ENCODE results near the gene LYPD8. TPM values are rescaled to one million over a fixed set of nuclear protein-coding genes. Genes with fewer than 3 reads are reported as not detected.

Gene LYPD8
- total RNA-seq, 4 donors from 2014 or later: 21.9 to 719 (median 565) TPM

DNA sequence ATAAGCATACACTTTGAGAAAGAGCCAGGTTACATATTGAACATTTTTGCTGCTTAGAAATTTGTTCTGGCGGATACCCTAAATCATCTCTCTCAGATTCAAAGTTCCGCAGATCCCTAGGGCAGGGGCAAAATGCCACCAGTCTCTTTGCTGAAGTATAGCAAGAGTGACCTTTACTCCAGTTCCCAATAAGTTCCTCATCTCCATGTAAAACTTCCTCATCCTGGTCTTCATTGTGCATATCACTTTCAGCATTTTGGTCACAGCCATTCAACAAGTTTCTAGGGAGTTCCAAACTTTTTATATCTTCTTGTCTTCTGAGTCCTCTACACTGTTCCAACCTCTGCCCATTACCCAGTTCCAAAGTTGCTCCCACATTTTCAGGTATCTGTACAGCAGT lies 23.3 kb upstream of the LYPD8 start:
- Histone ChIP-seq H3K9me3 (peaks cover 9 to 12% of the 10 kb centered on the region in 2 donors), H3K27ac (no peak overlapping the region), H3K36me3 (no peaks in the 10 kb centered on the region), H3K27me3 (no peaks in the 10 kb centered on the region), H3K4me1 (peaks cover 0 to 5% (median 0%) of the 10 kb centered on the region in 4 donors), H3K4me3 (no peak overlapping the region)
- intact Hi-C loops (cut with DNase I; ENCODE audit: low total_unique reads) (no loop called here), in situ Hi-C loops (cut with MboI; ENCODE audit: low pct_ligation_motif_present in 1 of 4, low pct_unique_long_range_greater_than_20kb in 1 of 4, low sequenced_read_pairs in 3 of 4) (no loop called here)
- DNase-seq: no peak
- WGBS, 2 donors (ENCODE audit: low coverage in 1 of 2): 92 to 94% methylated on average over 2 of the region's 2 CpGs
- TF ChIP-seq POLR2AphosphoS5 (IDR thresholded peaks at IDR 0.05) (no peak), EP300 (IDR thresholded peaks at IDR 0.05; ENCODE audit: low read depth) (no peak), POLR2A (IDR thresholded peaks at IDR 0.05) (no peak)
- TF ChIP-seq, protein P1, sequence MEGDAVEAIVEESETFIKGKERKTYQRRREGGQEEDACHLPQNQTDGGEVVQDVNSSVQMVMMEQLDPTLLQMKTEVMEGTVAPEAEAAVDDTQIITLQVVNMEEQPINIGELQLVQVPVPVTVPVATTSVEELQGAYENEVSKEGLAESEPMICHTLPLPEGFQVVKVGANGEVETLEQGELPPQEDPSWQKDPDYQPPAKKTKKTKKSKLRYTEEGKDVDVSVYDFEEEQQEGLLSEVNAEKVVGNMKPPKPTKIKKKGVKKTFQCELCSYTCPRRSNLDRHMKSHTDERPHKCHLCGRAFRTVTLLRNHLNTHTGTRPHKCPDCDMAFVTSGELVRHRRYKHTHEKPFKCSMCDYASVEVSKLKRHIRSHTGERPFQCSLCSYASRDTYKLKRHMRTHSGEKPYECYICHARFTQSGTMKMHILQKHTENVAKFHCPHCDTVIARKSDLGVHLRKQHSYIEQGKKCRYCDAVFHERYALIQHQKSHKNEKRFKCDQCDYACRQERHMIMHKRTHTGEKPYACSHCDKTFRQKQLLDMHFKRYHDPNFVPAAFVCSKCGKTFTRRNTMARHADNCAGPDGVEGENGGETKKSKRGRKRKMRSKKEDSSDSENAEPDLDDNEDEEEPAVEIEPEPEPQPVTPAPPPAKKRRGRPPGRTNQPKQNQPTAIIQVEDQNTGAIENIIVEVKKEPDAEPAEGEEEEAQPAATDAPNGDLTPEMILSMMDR (IDR thresholded peaks at IDR 0.05): no peak

DNA sequence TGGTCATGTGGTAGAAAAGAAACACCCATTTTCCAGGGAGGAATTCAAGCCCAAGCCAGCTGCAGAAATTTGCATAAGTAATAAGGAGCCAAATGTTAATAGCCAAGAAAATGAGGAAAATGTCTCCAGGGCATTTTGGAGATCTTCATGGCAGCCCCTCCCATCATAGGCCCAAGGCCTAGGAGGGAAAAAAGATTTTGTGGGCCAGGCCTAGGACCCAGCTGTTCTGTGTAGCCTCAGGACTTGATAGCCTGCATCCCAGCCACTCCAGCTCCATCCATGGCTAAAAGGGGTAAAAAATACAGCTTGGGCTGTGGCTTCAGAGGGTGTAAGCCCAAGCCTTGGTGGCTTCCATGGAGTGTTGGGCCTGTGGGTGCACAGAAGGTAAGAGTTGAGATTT lies 21.4 kb upstream of the LYPD8 start:
- H3K9me3 ChIP-seq: peaks cover 9 to 12% of the 10 kb centered on the region in 2 donors
- H3K27me3 ChIP-seq: no peaks in the 10 kb centered on the region
- in situ Hi-C loops (cut with MboI; ENCODE audit: low pct_ligation_motif_present in 1 of 4, low pct_unique_long_range_greater_than_20kb in 1 of 4, low sequenced_read_pairs in 3 of 4) (no loop called here), intact Hi-C loops (cut with DNase I; ENCODE audit: low total_unique reads) (no loop called here)
- TF ChIP-seq, protein P1 (IDR thresholded peaks at IDR 0.05): no peak
- TF ChIP-seq POLR2A (IDR thresholded peaks at IDR 0.05) (no peak), EP300 (IDR thresholded peaks at IDR 0.05; ENCODE audit: low read depth) (no peak), POLR2AphosphoS5 (IDR thresholded peaks at IDR 0.05) (no peak)
- H3K4me3 ChIP-seq: no peak overlapping the region
- H3K36me3 ChIP-seq: no peaks in the 10 kb centered on the region
- no peak overlapping the region for H3K27ac ChIP-seq
- no peaks in the 10 kb centered on the region for H3K4me1 ChIP-seq
- DNase-seq: no peak

DNA sequence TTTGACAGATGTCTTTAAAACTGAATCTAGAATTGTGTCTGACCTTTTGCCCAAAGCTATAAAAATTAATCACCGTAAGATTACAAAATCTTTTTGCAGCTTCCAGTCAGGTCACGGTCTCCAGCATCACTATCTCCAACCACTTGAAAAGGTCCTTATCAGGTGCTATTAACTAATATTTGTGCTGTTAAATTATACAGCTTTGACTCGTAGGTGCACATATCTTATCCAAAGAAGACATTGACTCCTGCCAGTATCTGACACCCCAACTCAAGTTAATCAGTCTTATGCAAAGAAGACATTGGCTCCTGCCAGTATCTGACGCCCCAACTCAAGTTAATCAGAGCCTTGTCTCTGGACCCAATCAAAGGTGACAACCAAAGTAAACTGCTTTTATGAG lies 19.9 kb upstream of the LYPD8 start:
- Histone ChIP-seq H3K4me3 (no peak overlapping the region), H3K36me3 (no peaks in the 10 kb centered on the region), H3K4me1 (no peaks in the 10 kb centered on the region), H3K27ac (no peak overlapping the region), H3K27me3 (no peaks in the 10 kb centered on the region), H3K9me3 (peaks cover 4% of the 10 kb centered on the region in 2 donors)
- no peak for TF ChIP-seq POLR2A (IDR thresholded peaks at IDR 0.05)
- TF ChIP-seq POLR2AphosphoS5 (IDR thresholded peaks at IDR 0.05): no peak
- TF ChIP-seq, protein P1 (IDR thresholded peaks at IDR 0.05): no peak
- no peak for TF ChIP-seq EP300 (IDR thresholded peaks at IDR 0.05; ENCODE audit: low read depth)
- WGBS, 2 donors (ENCODE audit: low coverage in 1 of 2): 50 to 69% methylated on average over 4 of the region's 4 CpGs
- in situ Hi-C loops (cut with MboI; ENCODE audit: low pct_ligation_motif_present in 1 of 4, low pct_unique_long_range_greater_than_20kb in 1 of 4, low sequenced_read_pairs in 3 of 4) (no loop called here), intact Hi-C loops (cut with DNase I; ENCODE audit: low total_unique reads) (no loop called here)
- no peak for DNase-seq

DNA sequence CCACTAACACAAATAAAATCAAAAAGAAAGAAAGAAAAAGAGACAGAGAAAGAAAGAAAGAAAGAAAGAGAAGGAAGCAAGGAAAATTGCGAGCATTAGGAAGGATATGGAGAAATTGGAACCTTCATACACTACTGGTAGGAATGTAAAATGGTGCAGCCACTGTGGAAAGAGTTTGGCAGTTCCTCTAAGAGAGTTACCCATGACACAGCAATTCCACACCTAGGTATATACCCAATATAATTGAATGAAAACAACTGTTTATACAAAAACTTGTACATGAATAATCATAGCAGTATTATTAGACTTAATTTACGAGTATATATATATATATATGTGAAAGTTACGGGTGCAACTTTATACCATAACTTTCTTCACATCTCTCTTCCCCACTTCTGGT lies 4.1 kb upstream of the LYPD8 start:
- intact Hi-C loops (cut with DNase I; ENCODE audit: low total_unique reads): no loop called here

More for the DNA sequence above, 4.1 kb upstream of the LYPD8 start:
- Histone ChIP-seq H3K27ac (no peak overlapping the region), H3K9me3 (no peaks in the 10 kb centered on the region), H3K27me3 (no peaks in the 10 kb centered on the region), H3K4me3 (no peak overlapping the region), H3K36me3 (no peaks in the 10 kb centered on the region), H3K4me1 (peaks cover 3 to 24% (median 13%) of the 10 kb centered on the region in 4 donors)
- 84 to 89% methylated on average over 2 to 3 of the region's 3 CpGs for WGBS, 2 donors (ENCODE audit: low coverage in 1 of 2)
- no peak for DNase-seq
- TF ChIP-seq POLR2AphosphoS5 (IDR thresholded peaks at IDR 0.05): no peak
- no peak for TF ChIP-seq POLR2A (IDR thresholded peaks at IDR 0.05)
- TF ChIP-seq, protein P1 (IDR thresholded peaks at IDR 0.05): no peak
- no peak for TF ChIP-seq EP300 (IDR thresholded peaks at IDR 0.05; ENCODE audit: low read depth)
- in situ Hi-C loops (cut with MboI; ENCODE audit: low pct_ligation_motif_present in 1 of 4, low pct_unique_long_range_greater_than_20kb in 1 of 4, low sequenced_read_pairs in 3 of 4): no loop called here

Measured in transverse colon (tissue), 4 donors.